Activated CD8-positive, alpha-beta memory T cell treated with anti-CD3 and anti-CD28 coated beads, Interleukin-2, amount 50 U/mL, for 1 hour (primary cell): ENCODE results near the gene LIME1.
A peak's percentile ranks its signal among the peaks of the same experiment; 100 is the strongest.
"Not testable (repeated sequence)": the region's sequence is repeated elsewhere in the genome, so short reads cannot be mapped to it uniquely, and the experiment has no call there.

Experiments
- DNase-seq: peaks from one replicate; pipeline ENCODE4 v3.0.0-alpha.2; 2020; ENCODE audit errors: extremely low read depth

Gene LIME1

GRCh38 chr20:63771046-63771707, 34.7 kb downstream of the LIME1 start:
- no peak for DNase-seq

GRCh38 chr20:63772781-63773518, 36.5 kb downstream of the LIME1 start:
- no peak for DNase-seq

GRCh38 chr20:63773571-63774241, 37.2 kb downstream of the LIME1 start:
- no peak for DNase-seq

GRCh38 chr20:63774306-63774705, 37.8 kb downstream of the LIME1 start:
- DNase-seq: no peak

- DNase-seq: no peak
Measured at GRCh38 chr20:63775096-63775978, 38.9 kb downstream of the LIME1 start.

- not testable (repeated sequence) for DNase-seq
Measured at GRCh38 chr20:63776875-63777274, 40.4 kb downstream of the LIME1 start.

- no peak for DNase-seq
Measured at GRCh38 chr20:63777614-63778013, 41.1 kb downstream of the LIME1 start.

- no peak for DNase-seq
Measured at GRCh38 chr20:63778034-63778752, 41.7 kb downstream of the LIME1 start.

GRCh38 chr20:63778857-63779256, 42.4 kb downstream of the LIME1 start:
- DNase-seq: no peak

- DNase-seq: no peak
Measured at GRCh38 chr20:63781181-63781580, 44.7 kb downstream of the LIME1 start.

- peak; percentile 22 for DNase-seq
Measured at GRCh38 chr20:63782051-63782471, 45.6 kb downstream of the LIME1 start.

GRCh38 chr20:63782521-63782971, 46.1 kb downstream of the LIME1 start:
- no peak for DNase-seq

- no peak for DNase-seq
Measured at GRCh38 chr20:63783970-63784369, 47.5 kb downstream of the LIME1 start.

GRCh38 chr20:63785691-63786131, 49.2 kb downstream of the LIME1 start:
- DNase-seq: no peak

GRCh38 chr20:63787302-63787701, 50.8 kb downstream of the LIME1 start:
- no peak for DNase-seq

- DNase-seq: no peak
Measured at GRCh38 chr20:63787749-63788148, 51.3 kb downstream of the LIME1 start.
